ENCODE data around the gene THRA. TPM values are rescaled to one million over a fixed set of nuclear protein-coding genes. Genes with fewer than 3 reads are reported as not detected.

The THRA gene
- 10 to 100 TPM; 10.5 to 11.0 TPM for polyA plus RNA-seq

GRCh38 chr17:40062329-40063186 lies at the start of gene THRA:
Gene THRA (plus strand): TSS chr17:40062965. CDS start chr17:40074489, 11,524 bp downstream.
- H3K27ac ChIP-seq (ENCODE audit: low read depth in 2 of 2, low read length in 1 of 2), result peak within 1 kb of the TSS; percentile 65 to 87

DNA sequence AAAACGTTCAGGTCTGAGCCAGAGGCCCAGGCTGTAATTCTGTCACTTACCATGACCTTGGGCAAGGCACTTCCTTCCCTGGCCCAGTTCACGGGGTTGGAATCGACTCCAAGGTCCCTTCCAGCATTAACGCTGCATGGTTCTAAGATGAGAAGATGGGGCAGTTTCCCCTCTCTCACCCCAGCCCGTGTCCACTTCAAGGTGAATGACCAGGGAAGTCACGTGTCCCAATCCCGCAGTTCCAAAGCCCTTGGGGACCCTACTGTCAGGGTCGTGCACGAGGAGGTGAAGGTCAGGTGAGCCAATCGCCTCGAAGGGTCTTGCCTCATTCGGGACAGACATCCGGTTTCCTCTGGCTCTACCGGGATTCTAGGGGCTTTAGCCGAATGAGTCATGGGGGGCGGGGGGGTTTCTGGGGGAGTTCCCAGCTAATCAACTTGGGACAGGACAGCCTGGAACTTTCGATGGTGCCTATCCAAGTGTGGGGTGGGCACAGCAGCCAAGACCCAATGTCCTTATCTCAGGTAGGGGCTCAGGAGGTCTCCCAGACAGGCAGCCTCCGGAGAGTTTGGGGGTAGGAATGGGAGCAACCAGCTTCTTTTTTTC lies 48.3 kb upstream of the THRA start:
- Histone ChIP-seq H3K27ac (ENCODE audit: low read depth in 2 of 2, low read length in 1 of 2) (peak overlapping the region in 1 of 2 donors; percentile 11), H3K27me3 (ENCODE audit: control insufficient read depth in 1 of 2, insufficient read depth in 2 of 2, low read length in 2 of 2) (no peaks in the 10 kb centered on the region), H3K36me3 (ENCODE audit: control insufficient read depth in 2 of 2, insufficient read depth in 2 of 2, low read length in 1 of 2) (peaks cover 3 to 10% of the 10 kb centered on the region in 2 donors), H3K4me1 (ENCODE audit: control insufficient read depth in 2 of 2, insufficient read depth in 2 of 2, low read length in 1 of 2) (peaks cover 0 to 7% of the 10 kb centered on the region in 2 donors), H3K4me3 (ENCODE audit: low read depth in 1 of 2, low read length in 2 of 2) (no peak overlapping the region), H3K9me3 (ENCODE audit: control insufficient read depth in 2 of 2, insufficient read depth in 1 of 2, low read depth in 1 of 2, low read length in 1 of 2) (no peaks in the 10 kb centered on the region)
- 37 to 42% methylated on average over 18 of the region's 18 CpGs for WGBS, 2 donors

More at GRCh38 chr17:40062329-40063186, at the start of gene THRA:
- H3K9me3 ChIP-seq (ENCODE audit: control insufficient read depth in 2 of 2, insufficient read depth in 1 of 2, low read depth in 1 of 2, low read length in 1 of 2), result peaks cover 0 to 2% of the 10 kb centered on the region in 2 donors
- no peaks in the 10 kb centered on the region for H3K27me3 ChIP-seq (ENCODE audit: control insufficient read depth in 1 of 2, insufficient read depth in 2 of 2, low read length in 2 of 2)
- H3K4me1 ChIP-seq (ENCODE audit: control insufficient read depth in 2 of 2, insufficient read depth in 2 of 2, low read length in 1 of 2), result peaks cover 17 to 20% of the 10 kb centered on the region in 2 donors
- no peaks in the 10 kb centered on the region for H3K36me3 ChIP-seq (ENCODE audit: control insufficient read depth in 2 of 2, insufficient read depth in 2 of 2, low read length in 1 of 2)
- H3K4me3 ChIP-seq (ENCODE audit: low read depth in 1 of 2, low read length in 2 of 2), result peak within 1 kb of the TSS; percentile 57 to 90
- 1 to 3% methylated on average over 32 to 83 of the region's 83 CpGs for WGBS, 2 donors

DNA sequence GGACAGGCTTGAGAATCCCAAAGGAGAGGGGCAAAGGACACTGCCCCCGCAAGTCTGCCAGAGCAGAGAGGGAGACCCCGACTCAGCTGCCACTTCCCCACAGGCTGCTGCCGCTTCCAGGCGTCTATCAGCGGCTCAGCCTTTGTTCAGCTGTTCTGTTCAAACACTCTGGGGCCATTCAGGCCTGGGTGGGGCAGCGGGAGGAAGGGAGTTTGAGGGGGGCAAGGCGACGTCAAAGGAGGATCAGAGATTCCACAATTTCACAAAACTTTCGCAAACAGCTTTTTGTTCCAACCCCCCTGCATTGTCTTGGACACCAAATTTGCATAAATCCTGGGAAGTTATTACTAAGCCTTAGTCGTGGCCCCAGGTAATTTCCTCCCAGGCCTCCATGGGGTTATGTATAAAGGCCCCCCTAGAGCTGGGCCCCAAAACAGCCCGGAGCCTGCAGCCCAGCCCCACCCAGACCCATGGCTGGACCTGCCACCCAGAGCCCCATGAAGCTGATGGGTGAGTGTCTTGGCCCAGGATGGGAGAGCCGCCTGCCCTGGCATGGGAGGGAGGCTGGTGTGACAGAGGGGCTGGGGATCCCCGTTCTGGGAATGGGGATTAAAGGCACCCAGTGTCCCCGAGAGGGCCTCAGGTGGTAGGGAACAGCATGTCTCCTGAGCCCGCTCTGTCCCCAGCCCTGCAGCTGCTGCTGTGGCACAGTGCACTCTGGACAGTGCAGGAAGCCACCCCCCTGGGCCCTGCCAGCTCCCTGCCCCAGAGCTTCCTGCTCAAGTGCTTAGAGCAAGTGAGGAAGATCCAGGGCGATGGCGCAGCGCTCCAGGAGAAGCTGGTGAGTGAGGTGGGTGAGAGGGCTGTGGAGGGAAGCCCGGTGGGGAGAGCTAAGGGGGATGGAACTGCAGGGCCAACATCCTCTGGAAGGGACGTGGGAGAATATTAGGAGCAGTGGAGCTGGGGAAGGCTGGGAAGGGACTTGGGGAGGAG lies 47.5 kb upstream of the THRA start, which contains the start of gene CSF3:
TSS of gene CSF3 (plus strand) at position 436 of the 993 bp plus-strand sequence. CDS start at position 471, 35 bp downstream.
- Histone ChIP-seq H3K27ac (ENCODE audit: low read depth in 2 of 2, low read length in 1 of 2) (peak within 1 kb of the TSS; percentile 11 to 16), H3K9me3 (ENCODE audit: control insufficient read depth in 2 of 2, insufficient read depth in 1 of 2, low read depth in 1 of 2, low read length in 1 of 2) (no peaks in the 10 kb centered on the region), H3K27me3 (ENCODE audit: control insufficient read depth in 1 of 2, insufficient read depth in 2 of 2, low read length in 2 of 2) (no peaks in the 10 kb centered on the region), H3K36me3 (ENCODE audit: control insufficient read depth in 2 of 2, insufficient read depth in 2 of 2, low read length in 1 of 2) (peaks cover 3 to 17% of the 10 kb centered on the region in 2 donors), H3K4me3 (ENCODE audit: low read depth in 1 of 2, low read length in 2 of 2) (no peak within 1 kb of the TSS), H3K4me1 (ENCODE audit: control insufficient read depth in 2 of 2, insufficient read depth in 2 of 2, low read length in 1 of 2) (peaks cover 0 to 7% of the 10 kb centered on the region in 2 donors)
- WGBS, 2 donors, result 48 to 51% methylated on average over 20 of the region's 20 CpGs

GRCh38 chr17:40015998-40016985 lies 46.5 kb upstream of the THRA start:
- peaks cover 3 to 17% of the 10 kb centered on the region in 2 donors for H3K36me3 ChIP-seq (ENCODE audit: control insufficient read depth in 2 of 2, insufficient read depth in 2 of 2, low read length in 1 of 2)
- no peak overlapping the region for H3K4me3 ChIP-seq (ENCODE audit: low read depth in 1 of 2, low read length in 2 of 2)
- H3K9me3 ChIP-seq (ENCODE audit: control insufficient read depth in 2 of 2, insufficient read depth in 1 of 2, low read depth in 1 of 2, low read length in 1 of 2), result no peaks in the 10 kb centered on the region
- peaks cover 0 to 8% of the 10 kb centered on the region in 2 donors for H3K4me1 ChIP-seq (ENCODE audit: control insufficient read depth in 2 of 2, insufficient read depth in 2 of 2, low read length in 1 of 2)
- H3K27me3 ChIP-seq (ENCODE audit: control insufficient read depth in 1 of 2, insufficient read depth in 2 of 2, low read length in 2 of 2), result no peaks in the 10 kb centered on the region
- 81 to 82% methylated on average over 26 of the region's 26 CpGs for WGBS, 2 donors
- no peak overlapping the region for H3K27ac ChIP-seq (ENCODE audit: low read depth in 2 of 2, low read length in 1 of 2)

GRCh38 chr17:40017422-40018080 lies 45.2 kb upstream of the THRA start:
- Histone ChIP-seq H3K36me3 (ENCODE audit: control insufficient read depth in 2 of 2, insufficient read depth in 2 of 2, low read length in 1 of 2) (peaks cover 3 to 23% of the 10 kb centered on the region in 2 donors), H3K27ac (ENCODE audit: low read depth in 2 of 2, low read length in 1 of 2) (peak overlapping the region in 1 of 2 donors; percentile 6), H3K4me1 (ENCODE audit: control insufficient read depth in 2 of 2, insufficient read depth in 2 of 2, low read length in 1 of 2) (peaks cover 0 to 15% of the 10 kb centered on the region in 2 donors), H3K4me3 (ENCODE audit: low read depth in 1 of 2, low read length in 2 of 2) (no peak overlapping the region), H3K27me3 (ENCODE audit: control insufficient read depth in 1 of 2, insufficient read depth in 2 of 2, low read length in 2 of 2) (no peaks in the 10 kb centered on the region), H3K9me3 (ENCODE audit: control insufficient read depth in 2 of 2, insufficient read depth in 1 of 2, low read depth in 1 of 2, low read length in 1 of 2) (no peaks in the 10 kb centered on the region)
- 45 to 51% methylated on average over 15 of the region's 15 CpGs for WGBS, 2 donors

- Histone ChIP-seq H3K4me3 (ENCODE audit: low read depth in 1 of 2, low read length in 2 of 2) (no peak overlapping the region), H3K9me3 (ENCODE audit: control insufficient read depth in 2 of 2, insufficient read depth in 1 of 2, low read depth in 1 of 2, low read length in 1 of 2) (no peaks in the 10 kb centered on the region), H3K4me1 (ENCODE audit: control insufficient read depth in 2 of 2, insufficient read depth in 2 of 2, low read length in 1 of 2) (peaks cover 0 to 19% of the 10 kb centered on the region in 2 donors), H3K27me3 (ENCODE audit: control insufficient read depth in 1 of 2, insufficient read depth in 2 of 2, low read length in 2 of 2) (no peaks in the 10 kb centered on the region), H3K27ac (ENCODE audit: low read depth in 2 of 2, low read length in 1 of 2) (peak overlapping the region in 1 of 2 donors; percentile 20), H3K36me3 (ENCODE audit: control insufficient read depth in 2 of 2, insufficient read depth in 2 of 2, low read length in 1 of 2) (peaks cover 3 to 31% of the 10 kb centered on the region in 2 donors)
- 50 to 57% methylated on average over 15 of the region's 15 CpGs for WGBS, 2 donors
Measured at GRCh38 chr17:40018211-40019121, 44.3 kb upstream of the THRA start.

DNA sequence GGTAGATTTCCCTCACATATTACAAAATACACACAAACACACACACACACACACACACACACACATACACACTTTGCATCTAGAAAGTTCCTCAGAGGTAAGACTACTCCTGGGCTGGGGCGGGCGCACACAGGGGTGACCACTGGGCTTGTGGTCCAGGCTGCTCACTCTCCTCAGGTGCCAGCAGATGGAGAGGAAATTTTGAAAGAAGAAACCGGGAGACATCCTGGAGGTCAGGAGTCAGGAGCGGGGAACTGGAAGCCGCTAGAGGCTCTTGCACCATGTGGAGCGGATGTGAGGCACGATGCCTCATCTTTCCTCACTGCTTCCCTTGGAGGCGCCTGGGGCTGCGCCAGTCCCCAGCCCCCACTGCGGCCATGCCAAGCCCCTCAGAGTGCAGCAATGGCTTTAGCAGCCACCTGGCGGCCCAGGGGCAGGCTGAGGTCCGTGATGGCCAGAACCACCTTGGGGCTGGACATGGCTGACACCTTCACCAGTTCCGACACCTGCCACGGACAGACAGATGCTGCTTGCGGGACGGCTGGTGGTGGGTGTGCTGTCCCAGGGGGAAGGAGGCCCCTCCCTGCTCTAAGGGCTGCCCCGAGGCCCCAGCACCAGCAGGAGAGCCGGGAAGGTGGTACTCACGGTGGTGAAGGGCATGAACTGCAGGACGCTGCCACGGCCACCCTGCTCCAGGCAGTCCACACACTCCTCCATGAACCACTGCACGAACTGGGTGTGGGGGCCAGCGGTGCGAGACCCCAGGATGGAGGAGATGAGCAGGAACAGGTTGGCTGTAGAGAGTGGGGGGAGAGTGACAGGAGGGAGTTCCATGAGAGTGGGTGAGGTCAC lies 43.4 kb upstream of the THRA start:
- H3K27ac ChIP-seq (ENCODE audit: low read depth in 2 of 2, low read length in 1 of 2), result no peak overlapping the region
- peaks cover 0 to 19% of the 10 kb centered on the region in 2 donors for H3K4me1 ChIP-seq (ENCODE audit: control insufficient read depth in 2 of 2, insufficient read depth in 2 of 2, low read length in 1 of 2)

More for the DNA sequence above, 43.4 kb upstream of the THRA start:
- H3K27me3 ChIP-seq (ENCODE audit: control insufficient read depth in 1 of 2, insufficient read depth in 2 of 2, low read length in 2 of 2), result no peaks in the 10 kb centered on the region
- no peak overlapping the region for H3K4me3 ChIP-seq (ENCODE audit: low read depth in 1 of 2, low read length in 2 of 2)
- no peaks in the 10 kb centered on the region for H3K9me3 ChIP-seq (ENCODE audit: control insufficient read depth in 2 of 2, insufficient read depth in 1 of 2, low read depth in 1 of 2, low read length in 1 of 2)
- peaks cover 3 to 32% of the 10 kb centered on the region in 2 donors for H3K36me3 ChIP-seq (ENCODE audit: control insufficient read depth in 2 of 2, insufficient read depth in 2 of 2, low read length in 1 of 2)
- WGBS, 2 donors, result 80% methylated on average over 24 of the region's 24 CpGs
